Left lung (tissue), 10 donors: ENCODE measurements around the gene NR6A1. TPM values are rescaled to one million over a fixed set of nuclear protein-coding genes. Genes with fewer than 3 reads are reported as not detected.

Source experiments
- ATAC-seq: fragments of 200-7000 bp; cut with Tn5 transposase; one replicate; pipeline ENCODE4 v1.9.1; 2020; ENCODE audit warnings: moderate library complexity
- DNase-seq, 4 donors: peaks; one replicate each; pipeline ENCODE4 v3.0.0-alpha.2; 2013 to 2020
- H3K27ac ChIP-seq, 2 donors: fragments of 200-600 bp; sonication (generic) in 1 of 2; one replicate each; pipeline versions ENCODE4 v1.5.0 to v1.8.0; 2020 to 2021
- H3K27me3 ChIP-seq, 2 donors: fragments of 200-600 bp; sonication (generic) in 1 of 2; one replicate each; pipeline versions ENCODE4 v1.5.0 to v1.8.0; 2020 to 2021
- H3K36me3 ChIP-seq, 2 donors: fragments of 200-600 bp; sonication (generic) in 1 of 2; one replicate each; pipeline versions ENCODE4 v1.5.0 to v1.8.0; 2020 to 2021
- H3K4me1 ChIP-seq, 2 donors: fragments of 200-600 bp; one replicate each; pipeline ENCODE4 v1.8.0; 2021
- H3K4me3 ChIP-seq, 2 donors: fragments of 200-600 bp; sonication (generic) in 1 of 2; one replicate each; pipeline versions ENCODE4 v1.5.0 to v1.8.0; 2020 to 2021; ENCODE audit warnings: mild to moderate bottlenecking in 1 of 2
- H3K9me3 ChIP-seq, 2 donors: fragments of 200-600 bp; sonication (generic) in 1 of 2; one replicate each; pipeline versions ENCODE4 v1.5.0 to v1.8.0; 2020 to 2021
- intact Hi-C, 2 donors: fragments of 100-400 bp; cut with DNase I; formaldehyde crosslinking; loops; one replicate each; pipeline versions ENCODE4 v1.11.2 to v1.14.2; 2022
- polyA plus RNA-seq, 6 donors: library from polyadenylated mRNA; unstranded; fragments of 120-200 nt; gene quantifications; one replicate each; pipeline ENCODE4 v1.2.1, GENCODE V29; 2013; ENCODE audit not compliant: insufficient read length in 6 of 6
- total RNA-seq, 2 donors: library from RNA; stranded (reverse); fragmentation: NEBNext Ultra II Directional; extraction: Animal tissue kit (Norgen Biotek cat#: 25700); gene quantifications; one replicate each; pipeline ENCODE4 v1.2.1, GENCODE V29; 2021
- TF ChIP-seq, protein P1 (sequence below), 2 donors: fragments of 200-600 bp; sonication (generic) in 1 of 2; IDR thresholded peaks; one replicate each; pipeline versions ENCODE4 v1.5.0 to v1.8.0; 2021; ENCODE audit warnings: antibody characterized with exemption in 2 of 2
- donor health status: DM: no; HTN: yes; CAD: no.
- donor health status: DM: no; HTN: no; CAD: no.

The NR6A1 gene
- total and polyA plus RNA-seq, 8 donors, result 1.2 to 4.1 (median 1.7) TPM

GRCh38 chr9:124552273-124552605, 218.9 kb downstream of the NR6A1 start:
- TF ChIP-seq, protein P1, sequence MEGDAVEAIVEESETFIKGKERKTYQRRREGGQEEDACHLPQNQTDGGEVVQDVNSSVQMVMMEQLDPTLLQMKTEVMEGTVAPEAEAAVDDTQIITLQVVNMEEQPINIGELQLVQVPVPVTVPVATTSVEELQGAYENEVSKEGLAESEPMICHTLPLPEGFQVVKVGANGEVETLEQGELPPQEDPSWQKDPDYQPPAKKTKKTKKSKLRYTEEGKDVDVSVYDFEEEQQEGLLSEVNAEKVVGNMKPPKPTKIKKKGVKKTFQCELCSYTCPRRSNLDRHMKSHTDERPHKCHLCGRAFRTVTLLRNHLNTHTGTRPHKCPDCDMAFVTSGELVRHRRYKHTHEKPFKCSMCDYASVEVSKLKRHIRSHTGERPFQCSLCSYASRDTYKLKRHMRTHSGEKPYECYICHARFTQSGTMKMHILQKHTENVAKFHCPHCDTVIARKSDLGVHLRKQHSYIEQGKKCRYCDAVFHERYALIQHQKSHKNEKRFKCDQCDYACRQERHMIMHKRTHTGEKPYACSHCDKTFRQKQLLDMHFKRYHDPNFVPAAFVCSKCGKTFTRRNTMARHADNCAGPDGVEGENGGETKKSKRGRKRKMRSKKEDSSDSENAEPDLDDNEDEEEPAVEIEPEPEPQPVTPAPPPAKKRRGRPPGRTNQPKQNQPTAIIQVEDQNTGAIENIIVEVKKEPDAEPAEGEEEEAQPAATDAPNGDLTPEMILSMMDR (IDR thresholded peaks at IDR 0.05), result no peak
- DNase-seq (no peak), ATAC-seq (no peak)
- intact Hi-C loops, result no loop called here
- H3K4me3 ChIP-seq, result no peak overlapping the region
- H3K27me3 ChIP-seq, result no peaks in the 10 kb centered on the region
- H3K9me3 ChIP-seq, result no peaks in the 10 kb centered on the region
- H3K27ac ChIP-seq, result no peak overlapping the region
- H3K36me3 ChIP-seq, result no peaks in the 10 kb centered on the region
- H3K4me1 ChIP-seq, result peaks cover 0 to 4% of the 10 kb centered on the region in 2 donors

- H3K4me3 ChIP-seq, result no peak overlapping the region
- H3K36me3 ChIP-seq, result no peaks in the 10 kb centered on the region
- H3K4me1 ChIP-seq, result peaks cover 0 to 4% of the 10 kb centered on the region in 2 donors
- TF ChIP-seq, protein P1 (IDR thresholded peaks at IDR 0.05), result peak; percentile 5 to 50
- H3K27ac ChIP-seq, result no peak overlapping the region
- DNase-seq (peak in 2 of 4 donors; percentile 46 to 70), ATAC-seq (peak; percentile 96)
- no peaks in the 10 kb centered on the region for H3K27me3 ChIP-seq
- intact Hi-C loops, result no loop called here
- H3K9me3 ChIP-seq, result no peaks in the 10 kb centered on the region
Measured at GRCh38 chr9:124551472-124552272, 219.4 kb downstream of the NR6A1 start.

DNA sequence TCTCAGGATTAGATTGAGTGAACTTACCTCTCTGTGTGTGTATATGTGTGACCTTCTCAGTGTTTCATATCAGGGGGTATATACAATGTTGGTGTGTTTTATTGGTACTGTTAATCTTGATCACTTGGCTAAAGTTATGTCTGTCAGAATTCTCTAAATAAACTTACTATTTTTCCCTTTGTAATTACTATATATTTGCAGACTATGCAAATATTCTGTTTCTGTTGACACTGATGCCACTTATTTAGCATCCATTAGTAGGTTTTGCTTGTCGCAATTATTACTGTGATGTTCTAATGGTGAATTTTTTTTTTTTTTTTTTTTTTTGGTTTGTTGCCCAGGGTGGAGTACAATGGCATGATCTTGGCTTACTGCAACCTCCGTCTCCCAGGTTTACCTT, 221.0 kb downstream of the NR6A1 start:
- TF ChIP-seq, protein P1 (IDR thresholded peaks at IDR 0.05), result no peak

GRCh38 chr9:124549016-124549415, 222.1 kb downstream of the NR6A1 start:
- TF ChIP-seq, protein P1 (IDR thresholded peaks at IDR 0.05), result no peak
- H3K9me3 ChIP-seq, result no peaks in the 10 kb centered on the region
- intact Hi-C loops, result no loop called here

More for the DNA sequence above, 221.0 kb downstream of the NR6A1 start:
- Histone ChIP-seq H3K4me1 (peaks cover 0 to 4% of the 10 kb centered on the region in 2 donors), H3K9me3 (no peaks in the 10 kb centered on the region), H3K27ac (no peak overlapping the region), H3K4me3 (no peak overlapping the region), H3K27me3 (no peaks in the 10 kb centered on the region), H3K36me3 (no peaks in the 10 kb centered on the region)
- intact Hi-C loops, result no loop called here
- ATAC-seq (no peak), DNase-seq (no peak)

DNA sequence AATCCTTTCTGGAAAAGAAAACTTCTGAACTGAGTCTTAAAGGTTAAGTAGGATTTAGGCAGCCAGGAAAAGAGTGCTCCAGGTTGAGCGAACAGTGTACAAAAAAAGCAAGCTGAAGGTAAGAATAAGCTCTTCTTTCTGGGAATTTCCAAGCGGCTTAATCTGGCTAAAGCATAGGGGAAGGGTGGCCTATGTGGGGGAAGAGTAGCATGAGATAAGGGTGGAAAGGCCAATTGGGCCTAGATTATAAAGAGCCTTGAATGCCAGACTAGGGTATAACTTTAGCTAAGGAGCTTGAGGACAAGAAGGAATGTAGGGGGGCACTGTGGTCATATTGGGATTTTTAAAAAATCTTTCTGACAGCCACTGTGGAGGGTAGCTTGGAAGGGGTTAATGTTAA, 226.6 kb downstream of the NR6A1 start:
- ATAC-seq, result no peak
- TF ChIP-seq, protein P1 (IDR thresholded peaks at IDR 0.05), result no peak
- no peak overlapping the region for H3K4me3 ChIP-seq
- no peaks in the 10 kb centered on the region for H3K4me1 ChIP-seq
- intact Hi-C loops, result no loop called here
- DNase-seq, result no peak
- H3K27ac ChIP-seq, result no peak overlapping the region
- H3K9me3 ChIP-seq, result no peaks in the 10 kb centered on the region
- H3K27me3 ChIP-seq, result no peaks in the 10 kb centered on the region
- no peaks in the 10 kb centered on the region for H3K36me3 ChIP-seq

More at GRCh38 chr9:124549016-124549415, 222.1 kb downstream of the NR6A1 start:
- H3K36me3 ChIP-seq, result no peaks in the 10 kb centered on the region
- H3K4me1 ChIP-seq, result peaks cover 0 to 4% of the 10 kb centered on the region in 2 donors
- no peak overlapping the region for H3K4me3 ChIP-seq
- H3K27ac ChIP-seq, result no peak overlapping the region
- DNase-seq, result no peak
- H3K27me3 ChIP-seq, result no peaks in the 10 kb centered on the region
- no peak for ATAC-seq
